ENCODE results near the gene COL9A3. TPM values are rescaled to one million over a fixed set of nuclear protein-coding genes. Genes with fewer than 3 reads are reported as not detected.

COL9A3 gene
- total and polyA plus RNA-seq, 8 donors: 1.7 to 183 (median 9.5) TPM

DNA sequence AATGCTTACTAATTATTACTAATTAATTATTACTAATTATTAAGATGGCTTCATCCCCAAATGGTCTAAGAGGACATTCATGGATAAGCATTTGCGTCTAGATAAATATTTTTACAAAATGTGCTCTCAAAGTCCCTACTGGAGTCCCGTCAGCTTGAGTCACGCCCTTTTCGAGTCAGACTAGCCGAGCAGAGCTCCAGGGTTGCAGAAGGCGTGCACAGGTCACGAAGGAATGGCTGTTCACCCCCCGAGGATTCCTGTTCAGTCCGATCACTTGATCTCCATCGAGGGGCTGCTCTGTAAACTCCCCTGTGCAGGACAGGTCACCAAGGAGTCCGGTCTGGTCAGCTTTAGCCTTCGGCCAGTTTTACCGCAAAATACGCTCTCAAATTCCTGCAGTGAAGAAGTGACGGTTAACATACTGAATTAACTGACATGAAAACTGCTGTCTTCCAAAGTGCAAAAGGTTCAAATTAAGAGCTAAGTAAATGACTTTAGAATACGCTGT lies 24.9 kb downstream of the COL9A3 start:
- Histone ChIP-seq H3K4me1 (no peaks in the 10 kb centered on the region), H3K36me3 (no peaks in the 10 kb centered on the region), H3K9me3 (no peaks in the 10 kb centered on the region), H3K27ac (no peak overlapping the region), H3K4me3 (no peak overlapping the region), H3K27me3 (no peaks in the 10 kb centered on the region)
- DNase-seq (peak in 1 of 6 donors; percentile 21), ATAC-seq (no peak), FAIRE-seq (no peak)
- WGBS, 2 donors: 84 to 88% methylated on average over 16 of the region's 16 CpGs
- intact Hi-C loops (cut with DNase I): no loop called here
- TF ChIP-seq, protein P1, sequence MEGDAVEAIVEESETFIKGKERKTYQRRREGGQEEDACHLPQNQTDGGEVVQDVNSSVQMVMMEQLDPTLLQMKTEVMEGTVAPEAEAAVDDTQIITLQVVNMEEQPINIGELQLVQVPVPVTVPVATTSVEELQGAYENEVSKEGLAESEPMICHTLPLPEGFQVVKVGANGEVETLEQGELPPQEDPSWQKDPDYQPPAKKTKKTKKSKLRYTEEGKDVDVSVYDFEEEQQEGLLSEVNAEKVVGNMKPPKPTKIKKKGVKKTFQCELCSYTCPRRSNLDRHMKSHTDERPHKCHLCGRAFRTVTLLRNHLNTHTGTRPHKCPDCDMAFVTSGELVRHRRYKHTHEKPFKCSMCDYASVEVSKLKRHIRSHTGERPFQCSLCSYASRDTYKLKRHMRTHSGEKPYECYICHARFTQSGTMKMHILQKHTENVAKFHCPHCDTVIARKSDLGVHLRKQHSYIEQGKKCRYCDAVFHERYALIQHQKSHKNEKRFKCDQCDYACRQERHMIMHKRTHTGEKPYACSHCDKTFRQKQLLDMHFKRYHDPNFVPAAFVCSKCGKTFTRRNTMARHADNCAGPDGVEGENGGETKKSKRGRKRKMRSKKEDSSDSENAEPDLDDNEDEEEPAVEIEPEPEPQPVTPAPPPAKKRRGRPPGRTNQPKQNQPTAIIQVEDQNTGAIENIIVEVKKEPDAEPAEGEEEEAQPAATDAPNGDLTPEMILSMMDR (IDR thresholded peaks at IDR 0.05): no peak

DNA sequence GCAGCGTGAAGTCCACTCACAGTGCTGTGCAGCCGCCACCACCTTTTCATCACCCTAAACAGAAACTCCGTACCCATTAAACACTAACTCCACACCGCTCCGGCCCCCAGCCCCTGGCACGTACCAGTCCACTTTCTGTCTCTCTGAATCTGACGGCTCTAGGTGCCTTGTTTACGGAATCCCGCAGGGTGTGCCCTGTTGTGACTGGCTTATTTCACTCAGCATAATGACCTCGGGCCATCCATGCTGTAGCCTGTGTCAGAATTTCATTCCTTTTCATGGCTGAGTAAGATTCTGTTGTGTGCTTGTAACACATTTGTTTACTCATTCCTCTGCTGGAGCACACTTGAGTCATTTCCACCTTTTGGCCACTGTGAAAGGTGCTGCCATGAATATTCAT lies 26.8 kb downstream of the COL9A3 start:
- no peak overlapping the region for H3K4me3 ChIP-seq
- H3K27ac ChIP-seq: no peak overlapping the region
- intact Hi-C loops (cut with DNase I): no loop called here
- TF ChIP-seq, protein P1 (IDR thresholded peaks at IDR 0.05): no peak
- H3K36me3 ChIP-seq: no peaks in the 10 kb centered on the region
- no peaks in the 10 kb centered on the region for H3K9me3 ChIP-seq
- FAIRE-seq (no peak), DNase-seq (peak in 1 of 6 donors; percentile 17), ATAC-seq (no peak)
- H3K27me3 ChIP-seq: no peaks in the 10 kb centered on the region
- H3K4me1 ChIP-seq: no peaks in the 10 kb centered on the region
- 95 to 96% methylated on average over 10 of the region's 10 CpGs for WGBS, 2 donors

DNA sequence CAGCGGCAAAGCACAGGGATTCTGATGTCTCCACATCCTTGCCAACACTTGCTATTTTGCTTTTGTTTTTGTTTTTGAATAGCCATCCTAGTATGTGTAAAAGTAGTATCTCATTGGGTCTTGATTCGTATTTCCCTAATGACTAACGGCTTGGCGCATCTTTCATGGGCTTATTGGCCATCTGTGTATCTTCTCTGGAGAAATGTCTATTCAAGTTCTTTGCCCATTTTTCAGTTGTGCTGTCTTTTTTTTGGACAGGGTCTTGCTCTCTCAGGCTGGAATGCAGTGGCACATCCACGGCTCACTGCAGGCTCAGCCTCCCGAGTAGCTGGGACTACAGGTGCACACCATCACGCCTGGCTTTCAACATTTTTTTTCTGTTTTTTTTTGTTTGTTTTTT lies 27.3 kb downstream of the COL9A3 start:
- intact Hi-C loops (cut with DNase I): no loop called here
- no peaks in the 10 kb centered on the region for H3K9me3 ChIP-seq
- DNase-seq (no peak), ATAC-seq (no peak), FAIRE-seq (no peak)
- 95 to 99% methylated on average over 7 of the region's 7 CpGs for WGBS, 2 donors
- no peak overlapping the region for H3K4me3 ChIP-seq
- TF ChIP-seq, protein P1 (IDR thresholded peaks at IDR 0.05): no peak
- H3K27ac ChIP-seq: no peak overlapping the region
- no peaks in the 10 kb centered on the region for H3K36me3 ChIP-seq
- H3K27me3 ChIP-seq: no peaks in the 10 kb centered on the region
- no peaks in the 10 kb centered on the region for H3K4me1 ChIP-seq

DNA sequence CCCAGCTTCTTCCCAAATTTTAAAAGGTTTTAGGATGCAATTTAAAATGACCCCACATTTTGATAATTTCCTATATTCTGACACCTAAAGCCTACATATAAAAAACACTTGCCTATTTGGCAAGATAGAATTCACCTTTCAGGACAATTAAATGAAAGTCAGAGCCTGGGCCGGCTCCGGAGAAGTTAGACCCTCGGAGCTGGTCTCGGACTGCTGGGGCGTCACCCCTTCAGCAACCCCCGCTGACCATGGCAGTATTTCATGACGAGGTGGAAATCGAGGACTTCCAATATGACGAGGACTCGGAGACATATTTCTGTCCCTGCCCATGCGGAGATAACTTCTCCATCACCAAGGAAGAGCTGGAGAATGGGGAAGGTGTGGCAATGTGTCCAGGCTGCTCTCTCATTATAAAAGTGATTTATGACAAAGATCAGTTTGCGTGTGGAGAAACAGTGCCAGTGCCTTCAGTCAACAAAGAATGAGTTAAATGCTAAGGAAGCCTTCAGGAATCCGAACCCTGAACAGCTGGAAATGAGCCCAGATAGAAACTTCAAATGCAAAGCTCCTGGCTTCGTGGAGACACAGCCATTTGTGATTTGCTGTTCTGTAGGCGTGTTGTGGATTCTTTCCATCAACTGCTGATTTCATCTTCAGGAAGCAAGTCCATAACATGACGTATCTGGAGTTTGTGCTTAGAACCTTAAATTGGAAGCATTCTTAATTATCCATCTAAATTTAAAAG lies 28.7 kb downstream of the COL9A3 start:
- no peaks in the 10 kb centered on the region for H3K36me3 ChIP-seq
- no peak overlapping the region for H3K4me3 ChIP-seq
- 92 to 93% methylated on average over 16 of the region's 16 CpGs for WGBS, 2 donors
- H3K27me3 ChIP-seq: no peaks in the 10 kb centered on the region
- intact Hi-C loops (cut with DNase I): no loop called here
- peak in 1 of 6 donors; percentile 49 for DNase-seq
- no peak for ATAC-seq
- H3K4me1 ChIP-seq: no peaks in the 10 kb centered on the region
- H3K9me3 ChIP-seq: no peaks in the 10 kb centered on the region
- no peak overlapping the region for H3K27ac ChIP-seq
- TF ChIP-seq, protein P1 (IDR thresholded peaks at IDR 0.05): no peak
- no peak for FAIRE-seq

Data from pancreas (tissue), 10 donors.